GM15510 (cell line): ENCODE measurements around the gene KCNJ10.

Source experiments
- POLR2A ChIP-seq: IDR thresholded peaks from 3 replicates; pipeline ENCODE4 v1.6.1; 2011; ENCODE audit warnings: borderline replicate concordance; ENCODE audit not compliant: insufficient read length; ENCODE audit errors: extremely low read depth

Gene KCNJ10

GRCh38 chr1:159986531-159986930, 83.4 kb downstream of the KCNJ10 start:
- no peak for TF ChIP-seq POLR2A

- TF ChIP-seq POLR2A = no peak
Observed at GRCh38 chr1:159986093-159986492, 83.9 kb downstream of the KCNJ10 start.

- TF ChIP-seq POLR2A = no peak
Observed at GRCh38 chr1:159985473-159985872, 84.5 kb downstream of the KCNJ10 start.

GRCh38 chr1:159983681-159984080, 86.3 kb downstream of the KCNJ10 start:
- no peak for TF ChIP-seq POLR2A

- no peak for TF ChIP-seq POLR2A
Observed at GRCh38 chr1:159982280-159982679, 87.7 kb downstream of the KCNJ10 start.

GRCh38 chr1:159981351-159982055, 88.5 kb downstream of the KCNJ10 start:
- no peak for TF ChIP-seq POLR2A

GRCh38 chr1:159980786-159981185, 89.2 kb downstream of the KCNJ10 start:
- TF ChIP-seq POLR2A = no peak

- no peak for TF ChIP-seq POLR2A
Observed at GRCh38 chr1:159980076-159980475, 89.9 kb downstream of the KCNJ10 start.

- TF ChIP-seq POLR2A = no peak
Observed at GRCh38 chr1:159979257-159979656, 90.7 kb downstream of the KCNJ10 start.

- no peak for TF ChIP-seq POLR2A
Observed at GRCh38 chr1:159978107-159978398, 91.9 kb downstream of the KCNJ10 start.

GRCh38 chr1:159977364-159978106, 92.4 kb downstream of the KCNJ10 start:
- no peak for TF ChIP-seq POLR2A

GRCh38 chr1:159974350-159974965, 95.5 kb downstream of the KCNJ10 start:
- no peak for TF ChIP-seq POLR2A

- no peak for TF ChIP-seq POLR2A
Observed at GRCh38 chr1:159973350-159973940, 96.5 kb downstream of the KCNJ10 start.

- no peak for TF ChIP-seq POLR2A
Observed at GRCh38 chr1:159972443-159973205, 97.3 kb downstream of the KCNJ10 start.

- TF ChIP-seq POLR2A = no peak
Observed at GRCh38 chr1:159970932-159971342, 99.0 kb downstream of the KCNJ10 start.

- no peak for TF ChIP-seq POLR2A
Observed at GRCh38 chr1:159968901-159969300, 101.1 kb downstream of the KCNJ10 start.

- no peak for TF ChIP-seq POLR2A
Observed at GRCh38 chr1:159965263-159965662, 104.7 kb downstream of the KCNJ10 start.
